HepG2 (cell line): ENCODE data around the gene INSR. TPM values are rescaled to one million over a fixed set of nuclear protein-coding genes. Genes with fewer than 3 reads are reported as not detected.

Source experiments
- ATAD3A ChIP-seq: sonication (generic); formaldehyde crosslinking; IDR thresholded peaks from 2 replicates; pipeline ENCODE4 v1.4.0; 2020; ENCODE audit warnings: missing genetic modification reagents
- ATF7 ChIP-seq, 2 experiments: fragments of 450-650 bp in 1 of 2; sonication (generic) in 1 of 2; formaldehyde crosslinking in 1 of 2; IDR thresholded peaks; 2 replicates each; pipeline versions ENCODE4 v1.4.0 to v1.6.1; 2016 to 2020; ENCODE audit warnings: antibody characterized with exemption in 1 of 2, mild to moderate bottlenecking in 1 of 2, missing genetic modification reagents in 1 of 2
- BRCA1 ChIP-seq: sonication (generic); formaldehyde crosslinking; IDR thresholded peaks from 2 replicates; pipeline ENCODE4 v1.4.0; 2020; ENCODE audit warnings: missing genetic modification reagents
- BRF2 ChIP-seq: sonication (generic); formaldehyde crosslinking; IDR thresholded peaks from 2 replicates; pipeline ENCODE4 v1.8.1; 2022; ENCODE audit warnings: mild to moderate bottlenecking, missing genetic modification reagents
- DMAP1 ChIP-seq: IDR thresholded peaks from 2 replicates; pipeline ENCODE4 v1.6.1; 2016
- HDAC6 ChIP-seq: fragments of 200-600 bp; sonication (generic); IDR thresholded peaks from 2 replicates; pipeline ENCODE4 v1.7.0; 2017; ENCODE audit warnings: mild to moderate bottlenecking, antibody characterized with exemption, low read length, low read depth
- HHEX ChIP-seq: IDR thresholded peaks from 2 replicates; pipeline ENCODE4 v1.6.1; 2016; ENCODE audit warnings: control low read depth
- HIVEP1 ChIP-seq: sonication (generic); formaldehyde crosslinking; IDR thresholded peaks from 2 replicates; pipeline ENCODE4 v1.4.0; 2020; ENCODE audit warnings: mild to moderate bottlenecking, missing genetic modification reagents
- HMGXB4 ChIP-seq, 2 experiments: sonication (generic) in 1 of 2; formaldehyde crosslinking in 1 of 2; IDR thresholded peaks; 2 replicates each; pipeline versions ENCODE4 v1.4.0 to v1.6.1; 2018 to 2020; ENCODE audit warnings: missing genetic modification reagents in 2 of 2, borderline replicate concordance in 1 of 2, low read depth in 1 of 2, mild to moderate bottlenecking in 1 of 2, missing biosample characterization in 1 of 2
- IRF2 ChIP-seq: IDR thresholded peaks from 2 replicates; pipeline ENCODE4 v1.6.1; 2018; ENCODE audit warnings: missing genetic modification reagents, missing compliant biosample characterization
- JUND ChIP-seq: sonication (generic); formaldehyde crosslinking; IDR thresholded peaks from 2 replicates; pipeline ENCODE4 v1.8.0; 2022; ENCODE audit warnings: mild to moderate bottlenecking, missing genetic modification reagents
- NCOA1 ChIP-seq: sonication (generic); formaldehyde crosslinking; IDR thresholded peaks from 2 replicates; pipeline ENCODE4 v1.9.0; 2021; ENCODE audit warnings: missing genetic modification reagents
- NKX3-1 ChIP-seq: sonication (generic); formaldehyde crosslinking; IDR thresholded peaks from 2 replicates; pipeline ENCODE4 v1.5.0; 2020; ENCODE audit warnings: missing genetic modification reagents
- NR2F2 ChIP-seq: IDR thresholded peaks from 2 replicates; pipeline ENCODE4 v1.6.1; 2012; ENCODE audit warnings: low read depth, inconsistent platforms, borderline replicate concordance
- RCOR2 ChIP-seq: IDR thresholded peaks from 2 replicates; pipeline ENCODE4 v1.6.1; 2016; ENCODE audit warnings: missing biosample characterization, missing genetic modification reagents
- SMAD3 ChIP-seq: sonication (generic); formaldehyde crosslinking; IDR thresholded peaks from 2 replicates; pipeline ENCODE4 v1.4.0; 2020; ENCODE audit warnings: missing genetic modification reagents
- ZIK1 ChIP-seq: sonication (generic); formaldehyde crosslinking; IDR thresholded peaks from 2 replicates; pipeline ENCODE4 v1.5.0; 2020; ENCODE audit warnings: mild to moderate bottlenecking, low read depth, missing genetic modification reagents, borderline replicate concordance
- ZKSCAN8 ChIP-seq: IDR thresholded peaks from 2 replicates; pipeline ENCODE4 v1.6.1; 2016; ENCODE audit warnings: borderline replicate concordance, missing genetic modification reagents, missing compliant biosample characterization
- ZMYM4 ChIP-seq: sonication (generic); formaldehyde crosslinking; IDR thresholded peaks from 2 replicates; pipeline ENCODE4 v1.8.1; 2023; ENCODE audit warnings: mild to moderate bottlenecking, missing genetic modification reagents
- ZNF468 ChIP-seq: sonication (generic); formaldehyde crosslinking; IDR thresholded peaks from 2 replicates; pipeline ENCODE4 v1.8.0; 2022; ENCODE audit warnings: mild to moderate bottlenecking, moderate library complexity, missing genetic modification reagents
- ZNF530 ChIP-seq: sonication (generic); formaldehyde crosslinking; IDR thresholded peaks from 2 replicates; pipeline ENCODE4 v1.5.0; 2020; ENCODE audit warnings: low read depth, mild to moderate bottlenecking, missing genetic modification reagents
- ZNF7 ChIP-seq: IDR thresholded peaks from 2 replicates; pipeline ENCODE4 v1.6.1; 2016; ENCODE audit warnings: missing biosample characterization, missing genetic modification reagents
- ZNF713 ChIP-seq: sonication (generic); formaldehyde crosslinking; IDR thresholded peaks from 2 replicates; pipeline ENCODE4 v1.4.0; 2020; ENCODE audit warnings: mild to moderate bottlenecking, missing genetic modification reagents
- ZNF782 ChIP-seq: sonication (generic); formaldehyde crosslinking; IDR thresholded peaks from 2 replicates; pipeline ENCODE4 v1.4.0; 2020; ENCODE audit warnings: missing genetic modification reagents, mild to moderate bottlenecking, borderline replicate concordance
- ZSCAN22 ChIP-seq: sonication (generic); formaldehyde crosslinking; IDR thresholded peaks from 2 replicates; pipeline ENCODE4 v1.4.0; 2020; ENCODE audit warnings: mild to moderate bottlenecking, missing genetic modification reagents
- polyA plus RNA-seq, 8 experiments: library from polyadenylated mRNA; depleted of rRNA in 3 of 8; stranded (reverse) in 7 of 8; unstranded in 1 of 8; fragments of >200 nt; fragmentation: Illumina TruSeq in 4 of 8; extraction: Trizol in 4 of 8; gene quantifications; 2 replicates each; pipeline versions ENCODE4 v1.2.1 to v1.2.3, GENCODE V29; 2011 to 2016; ENCODE audit warnings: low read depth in 4 of 8, missing spikeins in 1 of 8, mixed read lengths in 1 of 8; ENCODE audit not compliant: insufficient read depth in 1 of 8
- total RNA-seq, 5 experiments: library from RNA; depleted of rRNA; stranded (reverse); fragments of >200 nt; fragmentation: Illumina TruSeq; extraction: Trizol; gene quantifications; 2 replicates each; pipeline ENCODE4 v1.2.3, GENCODE V29; 2016; ENCODE audit warnings: low read depth in 1 of 5
- TF ChIP-seq, protein P1 (sequence below): sonication (generic); formaldehyde crosslinking; IDR thresholded peaks from 2 replicates; pipeline ENCODE4 v1.4.0; 2020; ENCODE audit warnings: missing genetic modification reagents

Gene INSR
- total and polyA plus RNA-seq, 2 of the 13 experiments (the other 11 are each of a cell fraction or from before 2014, with no cell fraction given), result 24.2 to 29.8 TPM

DNA sequence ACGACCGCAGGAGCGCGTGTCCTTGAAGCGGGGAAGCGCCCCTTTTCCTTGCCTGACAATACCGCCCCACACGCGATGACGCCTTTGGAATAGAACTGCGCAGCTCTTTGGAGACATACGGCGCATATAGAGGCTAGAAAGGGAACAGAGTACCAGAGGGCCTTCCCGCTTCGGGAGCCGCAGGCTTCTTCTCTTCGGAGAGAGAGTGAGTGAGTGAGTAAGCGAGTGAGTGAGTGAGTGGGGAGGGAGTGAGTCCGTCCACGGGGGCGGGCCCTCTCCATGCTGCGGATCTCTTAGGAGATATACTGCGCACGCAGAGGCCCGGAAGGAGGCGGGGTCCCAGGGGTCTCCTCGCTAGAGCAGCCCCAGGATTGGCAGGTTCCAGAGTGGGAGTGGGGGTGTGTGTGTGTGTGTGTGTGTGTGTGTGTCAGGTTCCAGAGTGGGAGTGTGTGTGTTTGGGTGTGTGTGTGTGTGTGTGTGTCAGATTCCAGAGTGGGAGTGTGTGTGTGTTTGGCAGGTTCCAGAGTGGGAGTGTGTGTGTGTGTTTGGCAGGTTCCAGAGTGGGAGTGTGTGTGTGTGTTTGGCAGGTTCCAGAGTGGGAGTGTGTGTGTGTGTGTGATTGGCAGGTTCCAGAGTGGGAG lies 97.0 kb downstream of the INSR start (continued):
- TF ChIP-seq NCOA1 (CRISPR knock-in tag) (peak; percentile 36; the same call in 1 of the 2 replicates), DMAP1 (CRISPR knock-in tag) (no peak), ZNF713 (CRISPR knock-in tag) (no peak), NKX3-1 (CRISPR knock-in tag) (no peak), ZSCAN22 (no peak), JUND (CRISPR knock-in tag) (no peak), ZKSCAN8 (CRISPR knock-in tag) (no peak), ATAD3A (CRISPR knock-in tag) (no peak), HMGXB4 (CRISPR knock-in tag; IDR thresholded peaks at IDR 0.05; ENCODE audit: borderline replicate concordance in 1 of 2, low read depth in 1 of 2) (peak in 1 of 2 experiments; percentile 67; a peak in 2 of 4 replicates), ZIK1 (CRISPR knock-in tag) (no peak), BRCA1 (CRISPR knock-in tag) (0 out of 2 replicates have a peak, but pooled peaks have one; percentile 33), HIVEP1 (CRISPR knock-in tag) (peak; percentile 74; the same call in 1 of the 2 replicates), BRF2 (no peak), HDAC6 (no peak), NR2F2 (no peak; the same call in 1 of the 2 replicates), ZNF530 (CRISPR knock-in tag) (no peak), ZMYM4 (CRISPR knock-in tag) (peak; percentile 41; the same call in 1 of the 2 replicates), SMAD3 (CRISPR knock-in tag) (no peak), ZNF7 (CRISPR knock-in tag) (no peak), ATF7 (IDR thresholded peaks at IDR 0.05) (no peak), ATF7 (CRISPR knock-in tag; IDR thresholded peaks at IDR 0.05) (no peak), HHEX (CRISPR knock-in tag) (no peak), ZNF468 (CRISPR knock-in tag) (no peak), IRF2 (CRISPR knock-in tag) (no peak), RCOR2 (CRISPR knock-in tag) (no peak), ZNF782 (CRISPR knock-in tag) (no peak)
- TF ChIP-seq, protein P1, sequence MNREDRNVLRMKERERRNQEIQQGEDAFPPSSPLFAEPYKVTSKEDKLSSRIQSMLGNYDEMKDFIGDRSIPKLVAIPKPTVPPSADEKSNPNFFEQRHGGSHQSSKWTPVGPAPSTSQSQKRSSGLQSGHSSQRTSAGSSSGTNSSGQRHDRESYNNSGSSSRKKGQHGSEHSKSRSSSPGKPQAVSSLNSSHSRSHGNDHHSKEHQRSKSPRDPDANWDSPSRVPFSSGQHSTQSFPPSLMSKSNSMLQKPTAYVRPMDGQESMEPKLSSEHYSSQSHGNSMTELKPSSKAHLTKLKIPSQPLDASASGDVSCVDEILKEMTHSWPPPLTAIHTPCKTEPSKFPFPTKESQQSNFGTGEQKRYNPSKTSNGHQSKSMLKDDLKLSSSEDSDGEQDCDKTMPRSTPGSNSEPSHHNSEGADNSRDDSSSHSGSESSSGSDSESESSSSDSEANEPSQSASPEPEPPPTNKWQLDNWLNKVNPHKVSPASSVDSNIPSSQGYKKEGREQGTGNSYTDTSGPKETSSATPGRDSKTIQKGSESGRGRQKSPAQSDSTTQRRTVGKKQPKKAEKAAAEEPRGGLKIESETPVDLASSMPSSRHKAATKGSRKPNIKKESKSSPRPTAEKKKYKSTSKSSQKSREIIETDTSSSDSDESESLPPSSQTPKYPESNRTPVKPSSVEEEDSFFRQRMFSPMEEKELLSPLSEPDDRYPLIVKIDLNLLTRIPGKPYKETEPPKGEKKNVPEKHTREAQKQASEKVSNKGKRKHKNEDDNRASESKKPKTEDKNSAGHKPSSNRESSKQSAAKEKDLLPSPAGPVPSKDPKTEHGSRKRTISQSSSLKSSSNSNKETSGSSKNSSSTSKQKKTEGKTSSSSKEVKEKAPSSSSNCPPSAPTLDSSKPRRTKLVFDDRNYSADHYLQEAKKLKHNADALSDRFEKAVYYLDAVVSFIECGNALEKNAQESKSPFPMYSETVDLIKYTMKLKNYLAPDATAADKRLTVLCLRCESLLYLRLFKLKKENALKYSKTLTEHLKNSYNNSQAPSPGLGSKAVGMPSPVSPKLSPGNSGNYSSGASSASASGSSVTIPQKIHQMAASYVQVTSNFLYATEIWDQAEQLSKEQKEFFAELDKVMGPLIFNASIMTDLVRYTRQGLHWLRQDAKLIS (CRISPR knock-in tag), result no peak
